HG02840 (cell line): Measurements from ENCODE around the gene PFN1.

ENCODE experiments used
- ATAC-seq: cut with Tn5 transposase; IDR thresholded peaks from one replicate; pipeline ENCODE4 v1.9.1; 2021; ENCODE audit warnings: mild to moderate bottlenecking, moderate library complexity, moderate number of reproducible peaks; ENCODE audit not compliant: unreplicated experiment, low FRiP score

PFN1 gene

DNA sequence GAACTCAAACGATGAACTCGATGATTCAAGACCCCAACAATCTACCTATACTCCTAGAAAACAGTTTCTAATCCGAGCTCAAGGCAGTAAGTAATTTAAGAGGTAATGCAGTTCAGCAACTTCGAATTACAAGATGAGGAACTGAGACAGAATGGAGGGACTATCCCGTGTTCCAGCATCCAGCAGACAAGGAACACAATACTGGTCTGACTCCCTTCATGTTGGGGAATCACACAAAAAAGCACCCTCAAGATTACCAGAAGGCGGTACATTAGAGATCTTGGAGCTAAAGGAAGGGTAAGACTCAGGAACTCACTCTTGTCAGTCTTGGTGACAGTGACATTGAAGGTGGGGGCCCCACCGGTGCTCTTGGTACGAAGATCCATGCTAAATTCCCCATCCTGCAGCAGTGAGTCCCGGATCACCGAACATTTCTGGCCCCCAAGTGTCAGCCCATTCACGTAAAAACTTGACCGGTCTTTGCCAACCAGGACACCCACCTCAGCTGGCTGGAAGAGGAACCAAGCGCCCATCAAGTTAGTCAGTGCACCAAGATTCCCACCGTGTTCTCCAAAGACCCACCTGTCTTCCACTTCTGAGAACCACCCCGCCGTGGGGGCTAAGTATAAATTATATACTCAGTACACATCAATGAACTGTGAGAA lies 1.9 kb downstream of the PFN1 start:
- no peak for ATAC-seq

DNA sequence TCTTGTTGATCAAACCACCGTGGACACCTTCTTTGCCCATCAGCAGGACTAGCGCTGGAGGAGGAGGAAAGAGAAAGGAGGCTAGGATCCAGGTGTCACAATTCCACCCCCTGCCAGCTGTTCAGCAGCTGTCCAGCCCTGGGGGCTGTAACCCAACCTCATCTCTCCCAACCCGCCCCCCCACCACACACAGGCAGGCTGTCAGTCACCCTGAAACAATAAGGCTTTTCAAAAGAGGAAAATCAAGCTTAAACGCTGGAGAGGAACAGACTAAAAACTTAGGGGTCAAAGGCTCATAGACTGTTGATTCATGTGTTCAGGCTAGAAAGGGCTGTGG lies 2.4 kb downstream of the PFN1 start:
- no peak for ATAC-seq

DNA sequence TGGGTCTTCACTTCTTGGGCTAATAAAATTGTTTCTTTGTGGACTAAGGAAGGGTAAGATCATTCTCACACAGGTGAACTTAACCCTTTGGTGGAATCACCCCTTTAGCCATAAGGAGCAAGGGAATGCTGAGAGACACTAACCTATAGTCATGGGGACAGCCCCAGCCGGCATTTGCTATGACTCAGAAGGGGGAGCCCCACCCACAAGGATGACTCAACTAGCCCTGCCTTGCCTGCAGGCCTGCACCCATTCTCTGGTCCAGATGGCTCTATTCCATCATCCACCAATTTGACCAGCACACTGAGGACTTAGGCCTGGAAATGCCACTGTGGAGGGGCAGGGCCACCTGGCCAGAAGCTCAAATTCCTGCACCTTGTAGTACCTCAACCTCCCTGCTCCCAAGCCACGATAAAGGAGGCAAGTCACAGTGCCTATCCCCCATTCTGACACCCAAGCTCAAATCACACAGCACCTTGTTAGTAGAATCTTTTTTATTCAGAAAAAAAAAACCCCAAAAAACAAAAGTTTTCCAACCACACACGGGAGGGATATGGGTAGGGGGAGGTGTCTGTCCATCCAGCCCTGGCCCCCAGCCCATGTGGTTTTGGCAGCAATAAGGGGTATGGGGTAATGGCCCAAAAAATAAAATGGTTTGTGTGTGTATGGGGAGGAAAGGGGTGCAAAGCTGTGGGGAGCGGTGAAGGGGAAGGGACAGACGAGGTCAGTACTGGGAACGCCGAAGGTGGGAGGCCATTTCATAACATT lies 3.0 kb downstream of the PFN1 start:
- no peak for ATAC-seq

- no peak for ATAC-seq
Measured at GRCh38 chr17:4944554-4945175, 3.7 kb downstream of the PFN1 start.

DNA sequence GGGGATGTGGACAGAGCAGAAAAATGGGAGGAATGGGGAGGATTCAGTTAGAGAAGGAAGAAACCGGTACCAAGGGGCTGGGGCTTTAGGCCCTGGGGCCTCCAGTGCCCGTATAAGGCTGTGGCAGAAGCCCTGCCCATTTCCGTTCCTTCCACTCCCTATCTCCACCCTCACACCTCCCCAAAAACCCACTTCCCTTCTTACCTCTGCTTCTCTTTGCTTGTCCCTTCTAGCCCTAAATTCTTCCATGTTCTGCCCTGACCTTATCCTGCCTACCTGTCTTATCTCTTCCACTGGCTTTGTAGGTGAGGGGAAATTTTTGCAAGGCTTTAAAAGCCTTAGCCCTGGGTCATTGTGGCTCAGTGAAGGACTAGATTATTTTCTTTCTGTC lies 4.2 kb downstream of the PFN1 start:
- ATAC-seq: no peak

- no peak for ATAC-seq
Measured at GRCh38 chr17:4942760-4943508, 5.4 kb downstream of the PFN1 start.

- no peak for ATAC-seq
Measured at GRCh38 chr17:4941319-4941610, 7.1 kb downstream of the PFN1 start.

DNA sequence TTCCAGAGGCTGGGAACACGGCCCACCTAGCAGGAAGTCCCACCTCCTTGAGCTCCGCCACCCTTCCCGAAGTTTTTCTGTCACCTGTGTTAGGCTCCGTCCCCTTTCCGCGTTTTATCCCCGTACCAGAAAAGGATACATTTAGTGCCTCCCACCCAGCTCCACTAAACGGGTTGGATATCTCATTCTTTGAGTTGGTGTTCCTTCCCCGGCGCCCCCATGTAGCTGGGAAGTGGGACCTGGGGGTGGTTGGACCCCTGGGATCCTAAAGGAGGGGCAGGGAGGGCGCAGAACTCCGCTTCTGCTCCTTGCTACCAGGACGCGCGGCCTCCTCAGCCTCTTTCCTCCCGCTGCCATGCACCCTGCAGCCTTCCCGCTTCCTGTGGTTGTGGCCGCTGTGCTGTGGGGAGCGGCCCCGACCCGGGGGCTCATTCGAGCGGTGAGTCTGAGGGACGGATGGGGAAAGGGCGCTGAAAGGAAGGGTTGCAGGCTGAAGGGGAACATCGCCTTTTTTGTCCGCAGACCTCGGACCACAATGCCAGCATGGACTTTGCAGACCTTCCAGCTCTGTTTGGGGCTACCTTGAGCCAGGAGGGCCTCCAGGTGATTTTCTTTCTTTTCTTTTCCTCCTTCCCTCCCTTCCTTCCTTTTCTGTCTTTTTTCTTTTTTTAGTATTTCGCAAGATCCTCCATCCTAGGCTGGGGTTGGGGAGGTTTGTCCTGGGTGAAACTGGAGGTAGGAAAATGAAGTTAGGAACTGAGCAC lies 7.6 kb downstream of the PFN1 start:
- peak; percentile 12 for ATAC-seq

GRCh38 chr17:4939796-4940554 lies 8.4 kb downstream of the PFN1 start, which contains the start of the genes RNF167 and SLC25A11:
RNF167 (plus strand) TSS chr17:4940268; CDS start chr17:4940910, 642 bp downstream.
SLC25A11 (minus strand) TSS chr17:4940046; CDS start chr17:4939910, 136 bp downstream.
- ATAC-seq: peak; percentile 74

DNA sequence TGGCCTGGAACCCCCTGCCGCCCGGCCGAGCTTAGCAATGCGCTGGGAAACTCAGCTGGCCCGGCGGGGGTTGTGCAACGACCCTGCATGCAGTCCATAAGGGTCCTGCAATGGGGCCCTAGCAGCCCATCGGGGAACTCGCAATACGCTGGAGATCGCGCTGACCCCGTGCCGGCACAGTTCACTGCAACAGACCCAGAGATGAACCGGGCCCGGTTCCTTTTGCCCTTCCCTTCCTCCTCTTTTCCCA lies 8.9 kb downstream of the PFN1 start:
- ATAC-seq: peak; percentile 17

DNA sequence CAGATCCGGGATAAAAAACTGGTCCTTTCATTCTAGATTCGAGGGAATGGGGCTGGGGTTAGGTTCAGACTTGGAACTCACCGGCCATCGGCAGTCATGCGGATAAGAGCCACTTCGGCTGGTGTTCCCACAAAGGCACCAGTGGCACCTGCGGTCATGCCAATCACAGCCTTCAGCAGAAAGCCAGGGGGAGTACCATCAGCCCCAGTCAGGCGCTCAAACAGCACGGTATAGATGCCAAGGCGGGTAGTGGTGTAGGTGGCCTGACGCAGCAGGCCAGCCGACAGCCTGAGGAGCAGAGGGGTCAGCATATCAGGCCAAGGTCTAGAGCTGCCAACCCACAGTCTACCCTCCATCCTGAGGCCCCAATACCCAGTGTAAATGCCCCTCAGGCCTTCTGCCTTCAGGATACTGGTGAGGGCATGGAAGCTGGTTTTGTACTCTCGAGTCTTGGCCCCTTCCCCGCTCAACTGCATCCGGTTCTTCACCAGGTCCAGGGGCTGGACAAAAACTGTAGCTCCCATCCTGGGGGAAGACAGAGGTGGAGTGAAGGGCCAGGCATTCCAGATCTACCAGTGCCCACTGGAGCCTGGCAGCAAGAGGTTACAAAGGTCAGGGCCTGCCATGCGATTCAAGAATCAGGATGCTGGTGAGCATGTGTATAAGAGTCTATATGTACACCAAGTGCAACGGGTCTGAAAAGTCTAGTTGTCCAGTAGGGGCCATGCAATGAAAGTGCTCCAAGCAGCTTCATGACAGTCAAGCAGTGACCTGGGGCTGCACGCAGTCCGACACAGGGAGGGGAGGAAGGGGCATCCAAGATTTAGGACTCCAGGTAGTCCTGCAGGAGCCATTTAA lies 9.4 kb downstream of the PFN1 start:
- no peak for ATAC-seq

GRCh38 chr17:4938069-4938491 lies 10.2 kb downstream of the PFN1 start:
- no peak for ATAC-seq

DNA sequence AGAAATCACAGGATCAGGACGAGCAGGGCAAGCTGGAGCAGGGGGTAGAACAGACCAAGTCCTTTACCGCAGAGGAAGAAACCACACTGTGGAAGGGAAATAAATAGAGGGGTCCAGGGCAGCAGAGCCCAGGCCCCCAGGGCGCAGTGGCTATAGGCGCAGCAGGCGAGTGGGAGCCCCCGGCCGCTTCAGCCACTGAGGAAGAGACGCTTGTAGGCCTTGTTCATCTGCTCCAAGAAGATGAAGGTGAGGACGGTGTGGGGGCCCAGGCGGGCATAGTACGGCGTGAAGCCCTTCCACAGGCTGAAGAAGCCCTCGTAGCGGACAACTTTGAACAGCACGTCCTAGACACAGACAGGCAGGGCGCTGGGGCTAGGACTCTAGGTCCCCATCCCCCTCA lies 10.8 kb downstream of the PFN1 start:
- ATAC-seq: no peak

GRCh38 chr17:4936436-4936835 lies 11.9 kb downstream of the PFN1 start:
- ATAC-seq: no peak

DNA sequence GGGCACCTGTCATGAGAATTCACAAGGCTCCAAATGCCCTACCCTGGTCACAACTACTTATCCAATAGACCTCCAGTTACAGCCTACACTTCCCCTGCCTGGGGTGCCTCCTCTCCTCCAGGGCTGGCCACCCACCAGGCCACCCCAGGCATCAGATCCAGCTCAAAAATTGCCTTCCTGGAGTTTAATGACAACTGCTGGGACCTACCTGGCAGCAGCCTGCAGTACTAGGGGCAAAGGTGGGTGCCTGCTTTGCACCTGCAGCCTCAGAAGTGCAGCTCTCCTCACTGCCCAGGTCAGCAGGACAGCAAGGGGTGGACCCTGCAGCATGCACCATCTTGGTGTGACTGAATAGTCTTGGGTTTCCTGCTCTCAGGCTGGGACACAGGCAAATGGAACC lies 12.7 kb downstream of the PFN1 start:
- ATAC-seq: no peak

DNA sequence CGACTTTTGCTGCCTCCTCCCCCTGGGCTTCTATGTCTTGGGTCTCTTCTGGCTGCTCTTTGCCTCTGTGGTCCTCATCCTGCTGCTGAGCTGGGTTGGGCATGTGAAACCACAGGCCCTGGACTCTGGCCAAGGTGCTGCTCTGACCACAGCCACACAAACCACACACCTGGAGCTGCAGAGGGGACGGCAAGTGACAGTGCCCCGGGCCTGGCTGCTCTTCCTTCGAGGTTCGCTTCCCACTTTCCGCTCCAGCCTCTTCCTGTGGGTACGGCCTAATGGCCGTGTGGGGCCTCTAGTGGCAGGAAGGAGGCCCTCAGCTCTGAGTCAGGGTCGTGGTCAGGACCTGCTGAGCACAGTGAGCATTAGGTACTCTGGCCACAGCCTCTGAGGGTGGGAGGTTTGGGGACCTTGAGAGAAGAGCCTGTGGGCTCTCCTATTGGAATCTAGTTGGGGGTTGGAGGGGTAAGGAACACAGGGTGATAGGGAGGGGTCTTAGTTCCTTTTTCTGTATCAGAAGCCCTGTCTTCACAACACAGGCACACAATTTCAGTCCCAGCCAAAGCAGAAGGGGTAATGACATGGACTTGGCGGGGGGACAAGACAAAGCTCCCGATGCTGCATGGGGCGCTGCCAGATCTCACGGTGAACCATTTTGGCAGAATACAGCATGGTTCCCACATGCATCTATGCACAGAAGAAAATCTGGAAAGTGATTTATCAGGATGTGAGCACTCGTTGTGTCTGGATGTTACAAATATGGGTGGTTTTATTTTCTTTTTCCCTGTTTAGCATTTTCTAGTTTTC lies 14.0 kb downstream of the PFN1 start:
- ATAC-seq: no peak

DNA sequence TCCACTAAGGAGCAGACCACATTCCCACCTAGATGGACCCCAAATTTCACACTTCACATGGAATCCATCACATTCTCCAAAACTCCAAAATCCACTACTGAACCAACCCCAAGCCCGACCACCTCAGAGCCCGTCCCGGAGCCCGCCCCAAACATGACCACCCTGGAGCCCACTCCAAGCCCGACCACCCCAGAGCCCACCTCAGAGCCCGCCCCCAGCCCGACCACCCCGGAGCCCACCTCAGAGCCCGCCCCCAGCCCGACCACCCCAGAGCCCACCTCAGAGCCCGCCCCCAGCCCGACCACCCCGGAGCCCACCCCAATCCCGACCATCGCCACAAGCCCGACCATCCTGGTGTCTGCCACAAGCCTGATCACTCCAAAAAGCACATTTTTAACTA lies 14.7 kb downstream of the PFN1 start:
- ATAC-seq: no peak

GRCh38 chr17:4932756-4933155 lies 15.6 kb downstream of the PFN1 start:
- ATAC-seq: no peak
